CD14-positive monocyte (primary cell): ENCODE measurements around the gene HBQ1. TPM values are rescaled to one million over a fixed set of nuclear protein-coding genes. Genes with fewer than 3 reads are reported as not detected.
"Not testable (repeated sequence)": the region's sequence is repeated elsewhere in the genome, so short reads cannot be mapped to it uniquely, and the experiment has no call there.

Source experiments
- DNase-seq, 3 donors: peaks; one replicate each; pipeline ENCODE4 v3.0.0-alpha.2; 2011 to 2022
- H2AFZ ChIP-seq: 2 replicates; pipeline ENCODE4 v1.6.0; 2012; ENCODE audit warnings: mild to moderate bottlenecking, low read depth, low read length, inconsistent platforms; ENCODE audit not compliant: insufficient read depth, poor library complexity, severe bottlenecking
- H3K27ac ChIP-seq, 2 donors: 1 replicate in 1 of 2; 2 replicates in 1 of 2; pipeline ENCODE4 v1.5.1; 2012 to 2013; ENCODE audit warnings: low read length in 2 of 2, control low read depth in 1 of 2, inconsistent platforms in 1 of 2, low read depth in 1 of 2, mild to moderate bottlenecking in 1 of 2
- H3K27me3 ChIP-seq, 2 donors: one replicate each; pipeline versions ENCODE4 v1.6.0 to v1.6.1; 2011 to 2013; ENCODE audit warnings: low read length in 2 of 2; ENCODE audit not compliant: control insufficient read depth in 2 of 2, insufficient read depth in 2 of 2
- H3K36me3 ChIP-seq, 2 donors: replicated peaks in 1 of 2; 1 replicate in 1 of 2; 2 replicates in 1 of 2; pipeline versions ENCODE4 v1.5.1 to v1.6.1; 2012 to 2013; ENCODE audit warnings: low read length in 2 of 2, control low read depth in 1 of 2, inconsistent platforms in 1 of 2, mild to moderate bottlenecking in 1 of 2; ENCODE audit not compliant: insufficient read depth in 2 of 2, control insufficient read depth in 1 of 2
- H3K4me1 ChIP-seq, 2 donors: 1 replicate in 1 of 2; 2 replicates in 1 of 2; pipeline versions ENCODE4 v1.5.1 to v1.6.1; 2012 to 2013; ENCODE audit warnings: low read length in 2 of 2, control low read depth in 1 of 2, inconsistent platforms in 1 of 2, mild to moderate bottlenecking in 1 of 2, moderate library complexity in 1 of 2; ENCODE audit not compliant: insufficient read depth in 2 of 2, control insufficient read depth in 1 of 2
- H3K4me2 ChIP-seq: replicated peaks from 2 replicates; pipeline ENCODE3; 2012; ENCODE audit warnings: low read length, moderate library complexity, mild to moderate bottlenecking; ENCODE audit not compliant: poor library complexity, severe bottlenecking; ENCODE audit errors: extremely low read depth
- H3K4me3 ChIP-seq, 3 experiments: fragments of 200-600 bp in 1 of 3; sonication (generic) in 1 of 3; replicated peaks in 1 of 3; 1 replicate in 2 of 3; 2 replicates in 1 of 3; pipeline ENCODE4 v1.5.1; 2011 to 2013; ENCODE audit warnings: low read length in 3 of 3, mild to moderate bottlenecking in 3 of 3, control low read depth in 2 of 3, low read depth in 2 of 3, inconsistent platforms in 1 of 3, moderate library complexity in 1 of 3
- H3K79me2 ChIP-seq: 2 replicates; pipeline ENCODE4 v1.6.0; 2012; ENCODE audit warnings: mild to moderate bottlenecking, control low read depth, inconsistent platforms, low read length, moderate library complexity; ENCODE audit not compliant: insufficient read depth
- H3K9ac ChIP-seq: 2 replicates; pipeline ENCODE4 v1.6.0; 2017; ENCODE audit warnings: low read length, mild to moderate bottlenecking; ENCODE audit not compliant: insufficient read depth, poor library complexity, severe bottlenecking
- H3K9me3 ChIP-seq, 2 donors: replicated peaks in 1 of 2; 1 replicate in 1 of 2; 2 replicates in 1 of 2; pipeline versions ENCODE4 v1.5.1 to v1.6.1; 2012 to 2013; ENCODE audit warnings: low read length in 2 of 2, control low read depth in 1 of 2; ENCODE audit not compliant: control insufficient read depth in 1 of 2, insufficient read depth in 1 of 2
- H4K20me1 ChIP-seq: 2 replicates; pipeline ENCODE4 v1.6.0; 2012; ENCODE audit warnings: mild to moderate bottlenecking, low read length, control low read depth, moderate library complexity; ENCODE audit not compliant: insufficient read depth
- H3K27ac Mint-ChIP-seq, 7 donors: one replicate each; pipeline ENCODE4 v1.8.0; 2020; ENCODE audit warnings: mild to moderate bottlenecking in 7 of 7, mixed read lengths in 7 of 7, moderate library complexity in 6 of 7, inconsistent platforms in 2 of 7
- H3K27me3 Mint-ChIP-seq, 3 donors: one replicate each; pipeline ENCODE4 v1.8.0; 2021 to 2022; ENCODE audit warnings: low read depth in 3 of 3, mild to moderate bottlenecking in 3 of 3, mixed read lengths in 3 of 3, moderate library complexity in 3 of 3, inconsistent platforms in 1 of 3
- H3K36me3 Mint-ChIP-seq, 2 donors: one replicate each; pipeline ENCODE4 v1.8.0; 2020; ENCODE audit warnings: mixed read lengths in 2 of 2, inconsistent platforms in 1 of 2, mild to moderate bottlenecking in 1 of 2
- H3K4me1 Mint-ChIP-seq: one replicate; pipeline ENCODE4 v1.8.0; 2020; ENCODE audit warnings: mild to moderate bottlenecking, mixed read lengths
- H3K4me3 Mint-ChIP-seq, 2 donors: one replicate each; pipeline ENCODE4 v1.8.0; 2020; ENCODE audit warnings: mild to moderate bottlenecking in 2 of 2, mixed read lengths in 2 of 2, moderate library complexity in 1 of 2
- H3K9me3 Mint-ChIP-seq, 7 donors: one replicate each; pipeline ENCODE4 v1.8.0; 2020 to 2022; ENCODE audit warnings: mixed read lengths in 7 of 7, mild to moderate bottlenecking in 6 of 7, moderate library complexity in 6 of 7, inconsistent platforms in 2 of 7
- whole genome bisulfite sequencing: methylation state at CpG from one replicate; pipeline ENCODE4 v1.1.5; 2013; ENCODE audit warnings: missing lambda C conversion rate; ENCODE audit not compliant: insufficient coverage; 5-methylcytosine and 5-hydroxymethylcytosine counted together
- intact Hi-C, 2 donors: fragments of 100-400 bp; cut with micrococcal nuclease; formaldehyde crosslinking; loops; one replicate each; pipeline versions ENCODE4 v1.15.0 to v1.15.1; 2023
- polyA plus RNA-seq, 3 donors: library from polyadenylated mRNA; depleted of rRNA in 1 of 3; unstranded in 2 of 3; stranded (reverse) in 1 of 3; fragments of 300-500 nt in 2 of 3; fragments of >200 nt in 1 of 3; fragmentation: Illumina TruSeq in 2 of 3; gene quantifications; 1 replicate in 2 of 3; 2 replicates in 1 of 3; pipeline ENCODE4 v1.2.3, GENCODE V29; 2012 to 2021
- TF ChIP-seq, protein P1 (sequence below): fragments of 200-600 bp; IDR thresholded peaks from one replicate; pipeline ENCODE4 v1.8.0; 2022; ENCODE audit warnings: antibody characterized with exemption, mild to moderate bottlenecking

HBQ1 gene
- polyA plus RNA-seq, 3 donors: not detected

DNA sequence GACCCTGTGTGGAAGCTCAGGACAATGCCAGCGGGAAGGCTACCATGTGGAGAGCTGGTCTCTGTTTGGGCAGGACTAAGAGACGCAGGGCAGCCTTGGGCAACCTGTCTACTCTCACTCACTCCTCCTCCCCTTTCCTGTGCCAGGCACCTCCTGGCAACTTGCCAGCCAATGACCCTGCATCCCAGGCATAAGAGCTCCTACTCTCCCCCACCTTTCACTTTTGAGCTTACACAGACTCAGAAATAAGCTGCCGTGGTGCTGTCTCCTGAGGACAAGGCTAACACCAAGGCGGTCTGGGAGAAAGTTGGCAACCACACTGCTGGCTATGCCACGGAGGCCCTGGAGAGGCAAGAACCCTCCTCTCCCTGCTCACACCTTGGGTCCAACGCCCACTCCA, 11.8 kb upstream of the HBQ1 start:
- no peak overlapping the region for H3K4me3 ChIP-seq
- H2AFZ ChIP-seq: no peak overlapping the region
- Mint-ChIP-seq H3K36me3 (no peaks in the 10 kb centered on the region), H3K9me3 (peaks cover 0 to 16% (median 6%) of the 10 kb centered on the region in 7 donors), H3K4me1 (peaks cover 10% of the 10 kb centered on the region), H3K27me3 (peaks cover 71 to 81% (median 74%) of the 10 kb centered on the region in 3 donors), H3K27ac (no peak overlapping the region), H3K4me3 (peak overlapping the region in 1 of 2 donors; percentile 79)
- peaks cover 39 to 68% of the 10 kb centered on the region in 2 donors for H3K27me3 ChIP-seq
- WGBS: 78% methylated on average over 5 of the region's 6 CpGs
- H4K20me1 ChIP-seq: no peaks in the 10 kb centered on the region
- no peak overlapping the region for H3K9ac ChIP-seq
- no peak overlapping the region for H3K27ac ChIP-seq
- H3K4me2 ChIP-seq: no peak overlapping the region
- no peaks in the 10 kb centered on the region for H3K36me3 ChIP-seq
- TF ChIP-seq, protein P1, sequence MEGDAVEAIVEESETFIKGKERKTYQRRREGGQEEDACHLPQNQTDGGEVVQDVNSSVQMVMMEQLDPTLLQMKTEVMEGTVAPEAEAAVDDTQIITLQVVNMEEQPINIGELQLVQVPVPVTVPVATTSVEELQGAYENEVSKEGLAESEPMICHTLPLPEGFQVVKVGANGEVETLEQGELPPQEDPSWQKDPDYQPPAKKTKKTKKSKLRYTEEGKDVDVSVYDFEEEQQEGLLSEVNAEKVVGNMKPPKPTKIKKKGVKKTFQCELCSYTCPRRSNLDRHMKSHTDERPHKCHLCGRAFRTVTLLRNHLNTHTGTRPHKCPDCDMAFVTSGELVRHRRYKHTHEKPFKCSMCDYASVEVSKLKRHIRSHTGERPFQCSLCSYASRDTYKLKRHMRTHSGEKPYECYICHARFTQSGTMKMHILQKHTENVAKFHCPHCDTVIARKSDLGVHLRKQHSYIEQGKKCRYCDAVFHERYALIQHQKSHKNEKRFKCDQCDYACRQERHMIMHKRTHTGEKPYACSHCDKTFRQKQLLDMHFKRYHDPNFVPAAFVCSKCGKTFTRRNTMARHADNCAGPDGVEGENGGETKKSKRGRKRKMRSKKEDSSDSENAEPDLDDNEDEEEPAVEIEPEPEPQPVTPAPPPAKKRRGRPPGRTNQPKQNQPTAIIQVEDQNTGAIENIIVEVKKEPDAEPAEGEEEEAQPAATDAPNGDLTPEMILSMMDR: no peak
- H3K9me3 ChIP-seq: peaks cover 0 to 21% of the 10 kb centered on the region in 2 donors
- no peak for DNase-seq
- no peaks in the 10 kb centered on the region for H3K79me2 ChIP-seq
- intact Hi-C loops: no loop called here
- H3K4me1 ChIP-seq: peaks cover 8 to 16% of the 10 kb centered on the region in 2 donors

DNA sequence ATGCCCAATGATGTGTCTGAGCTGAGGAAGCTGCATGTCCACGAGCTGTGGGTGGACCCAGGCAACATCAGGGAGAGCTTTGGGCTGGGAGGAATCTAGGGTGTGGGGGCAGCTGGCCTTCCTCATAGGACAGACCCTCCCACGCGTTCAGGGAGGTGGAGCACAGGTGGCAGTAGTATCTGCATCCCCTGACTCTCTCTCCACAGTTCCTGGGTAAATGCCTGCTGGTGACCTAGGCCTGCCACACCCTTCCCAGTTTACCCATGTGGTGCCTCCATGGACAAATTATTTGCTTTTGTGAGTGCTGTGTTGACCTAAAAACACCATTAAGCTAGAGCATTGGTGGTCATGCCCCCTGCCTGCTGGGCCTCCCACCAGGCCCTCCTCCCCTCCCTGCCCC, 11.2 kb upstream of the HBQ1 start:
- no peak overlapping the region for H3K9ac ChIP-seq
- TF ChIP-seq, protein P1: no peak

GRCh38 chr16:170088-170507, 10.2 kb upstream of the HBQ1 start:
- peaks cover 77 to 90% (median 84%) of the 10 kb centered on the region in 3 donors for H3K27me3 Mint-ChIP-seq

More for the DNA sequence above, 11.2 kb upstream of the HBQ1 start:
- peaks cover 43 to 72% of the 10 kb centered on the region in 2 donors for H3K27me3 ChIP-seq
- Mint-ChIP-seq H3K27ac (no peak overlapping the region), H3K4me3 (peak overlapping the region in 1 of 2 donors; percentile 79), H3K4me1 (peaks cover 12% of the 10 kb centered on the region), H3K36me3 (no peaks in the 10 kb centered on the region), H3K27me3 (peaks cover 71 to 82% (median 76%) of the 10 kb centered on the region in 3 donors), H3K9me3 (peaks cover 0 to 19% (median 6%) of the 10 kb centered on the region in 7 donors)
- H3K79me2 ChIP-seq: no peaks in the 10 kb centered on the region
- intact Hi-C loops: no loop called here
- H3K27ac ChIP-seq: no peak overlapping the region
- WGBS: 78% methylated on average over 1 of the region's 3 CpGs
- no peak overlapping the region for H3K4me3 ChIP-seq
- no peaks in the 10 kb centered on the region for H3K36me3 ChIP-seq
- no peak overlapping the region for H3K4me2 ChIP-seq
- no peaks in the 10 kb centered on the region for H4K20me1 ChIP-seq
- H2AFZ ChIP-seq: no peak overlapping the region
- DNase-seq: no peak
- peaks cover 8 to 16% of the 10 kb centered on the region in 2 donors for H3K4me1 ChIP-seq
- peaks cover 0 to 21% of the 10 kb centered on the region in 2 donors for H3K9me3 ChIP-seq

More at GRCh38 chr16:170088-170507, 10.2 kb upstream of the HBQ1 start:
- intact Hi-C loops, H3K27ac Mint-ChIP-seq, H3K36me3 Mint-ChIP-seq, H4K20me1 ChIP-seq, H3K79me2 ChIP-seq, H3K4me3 ChIP-seq, H3K9ac ChIP-seq, H3K27ac ChIP-seq, H3K36me3 ChIP-seq, H3K4me2 ChIP-seq, DNase-seq, H2AFZ ChIP-seq: not testable (repeated sequence)
- WGBS: 10% methylated on average over 2 of the region's 5 CpGs
- Mint-ChIP-seq H3K9me3 (peaks cover 0 to 26% (median 8%) of the 10 kb centered on the region in 7 donors), H3K4me3 (peak overlapping the region in 1 of 2 donors; percentile 60), H3K4me1 (peaks cover 12% of the 10 kb centered on the region)
- H3K9me3 ChIP-seq: peaks cover 0 to 22% of the 10 kb centered on the region in 2 donors
- peaks cover 49 to 79% of the 10 kb centered on the region in 2 donors for H3K27me3 ChIP-seq
- peaks cover 6 to 13% of the 10 kb centered on the region in 2 donors for H3K4me1 ChIP-seq
